HepG2 (cell line): ENCODE results near the gene ANAPC1. TPM values are rescaled to one million over a fixed set of nuclear protein-coding genes. Genes with fewer than 3 reads are reported as not detected.

Source experiments
- AGO1 ChIP-seq: fragments of 200-400 bp; formaldehyde crosslinking; IDR thresholded peaks from 2 replicates; pipeline ENCODE4 v1.6.1; 2017; ENCODE audit warnings: mild to moderate bottlenecking, low read depth, low read length, moderate library complexity; ENCODE audit not compliant: poor library complexity, severe bottlenecking
- DNMT3B ChIP-seq: conservative IDR thresholded peaks from 2 replicates; pipeline ENCODE4 v1.6.1; 2016; ENCODE audit warnings: missing biosample characterization, control low read depth
- GATAD1 ChIP-seq: IDR thresholded peaks from 2 replicates; pipeline ENCODE4 v1.6.1; 2016; ENCODE audit warnings: missing genetic modification reagents, missing compliant biosample characterization
- HOXA5 ChIP-seq: sonication (generic); formaldehyde crosslinking; IDR thresholded peaks from 2 replicates; pipeline ENCODE4 v1.4.0; 2020; ENCODE audit warnings: missing genetic modification reagents
- KLF13 ChIP-seq: sonication (generic); formaldehyde crosslinking; IDR thresholded peaks from 2 replicates; pipeline ENCODE4 v1.4.0; 2020; ENCODE audit warnings: mild to moderate bottlenecking, missing genetic modification reagents
- SMAD9 ChIP-seq: sonication (generic); formaldehyde crosslinking; IDR thresholded peaks from 2 replicates; pipeline ENCODE4 v1.5.1; 2020; ENCODE audit warnings: mild to moderate bottlenecking, missing genetic modification reagents
- ZNF138 ChIP-seq: sonication (generic); formaldehyde crosslinking; IDR thresholded peaks from 2 replicates; pipeline ENCODE4 v1.5.0; 2020; ENCODE audit warnings: mild to moderate bottlenecking, low read depth, missing genetic modification reagents
- ZNF24 ChIP-seq: fragments of 450-650 bp; IDR thresholded peaks from 2 replicates; pipeline ENCODE4 v1.6.1; 2017; ENCODE audit warnings: antibody characterized with exemption, mild to moderate bottlenecking
- ZNF253 ChIP-seq: sonication (generic); formaldehyde crosslinking; IDR thresholded peaks from 2 replicates; pipeline ENCODE4 v1.8.0; 2022; ENCODE audit warnings: mild to moderate bottlenecking, missing genetic modification reagents, borderline replicate concordance
- ZNF34 ChIP-seq: sonication (generic); formaldehyde crosslinking; IDR thresholded peaks from 2 replicates; pipeline ENCODE4 v1.4.0; 2020; ENCODE audit warnings: mild to moderate bottlenecking, missing genetic modification reagents, borderline replicate concordance
- ZNF354B ChIP-seq: sonication (generic); formaldehyde crosslinking; IDR thresholded peaks from 2 replicates; pipeline ENCODE4 v1.8.0; 2022; ENCODE audit warnings: mild to moderate bottlenecking, missing genetic modification reagents
- ZNF768 ChIP-seq: sonication (generic); formaldehyde crosslinking; IDR thresholded peaks from 2 replicates; pipeline ENCODE4 v1.4.0; 2020; ENCODE audit warnings: missing genetic modification reagents
- ZNF879 ChIP-seq: sonication (generic); formaldehyde crosslinking; IDR thresholded peaks from 2 replicates; pipeline ENCODE4 v1.8.1; 2023; ENCODE audit warnings: missing genetic modification reagents
- polyA plus RNA-seq, 8 experiments: library from polyadenylated mRNA; depleted of rRNA in 3 of 8; stranded (reverse) in 7 of 8; unstranded in 1 of 8; fragments of >200 nt; fragmentation: Illumina TruSeq in 4 of 8; extraction: Trizol in 4 of 8; gene quantifications; 2 replicates each; pipeline versions ENCODE4 v1.2.1 to v1.2.3, GENCODE V29; 2011 to 2016; ENCODE audit warnings: low read depth in 4 of 8, missing spikeins in 1 of 8, mixed read lengths in 1 of 8; ENCODE audit not compliant: insufficient read depth in 1 of 8
- total RNA-seq, 5 experiments: library from RNA; depleted of rRNA; stranded (reverse); fragments of >200 nt; fragmentation: Illumina TruSeq; extraction: Trizol; gene quantifications; 2 replicates each; pipeline ENCODE4 v1.2.3, GENCODE V29; 2016; ENCODE audit warnings: low read depth in 1 of 5
- TF ChIP-seq, protein P1 (sequence below): sonication (generic); formaldehyde crosslinking; IDR thresholded peaks from 2 replicates; pipeline ENCODE4 v1.5.0; 2020; ENCODE audit warnings: mild to moderate bottlenecking, missing genetic modification reagents
- TF ChIP-seq, protein P2 (sequence below): sonication (generic); formaldehyde crosslinking; IDR thresholded peaks from 2 replicates; pipeline ENCODE4 v1.8.1; 2023; ENCODE audit warnings: missing genetic modification reagents, inconsistent platforms, borderline replicate concordance
- TF ChIP-seq, protein P3 (sequence below): IDR thresholded peaks from 2 replicates; pipeline ENCODE4 v1.6.1; 2016; ENCODE audit warnings: low read depth
- TF ChIP-seq, protein P4 (sequence below): IDR thresholded peaks from 2 replicates; pipeline ENCODE4 v1.6.1; 2016; ENCODE audit warnings: control low read depth
- TF ChIP-seq, protein P5 (sequence below): sonication (generic); formaldehyde crosslinking; conservative IDR thresholded peaks from 2 replicates; pipeline ENCODE4 v1.4.0; 2020; ENCODE audit warnings: missing genetic modification reagents
- TF ChIP-seq, protein P6 (sequence below): sonication (generic); formaldehyde crosslinking; IDR thresholded peaks from 2 replicates; pipeline ENCODE4 v1.4.0; 2020; ENCODE audit warnings: low read depth, mild to moderate bottlenecking, missing genetic modification reagents

ANAPC1 gene
- total and polyA plus RNA-seq, 2 of the 13 experiments (the other 11 are each of a cell fraction or from before 2014, with no cell fraction given), result 50.0 to 89.7 TPM

DNA sequence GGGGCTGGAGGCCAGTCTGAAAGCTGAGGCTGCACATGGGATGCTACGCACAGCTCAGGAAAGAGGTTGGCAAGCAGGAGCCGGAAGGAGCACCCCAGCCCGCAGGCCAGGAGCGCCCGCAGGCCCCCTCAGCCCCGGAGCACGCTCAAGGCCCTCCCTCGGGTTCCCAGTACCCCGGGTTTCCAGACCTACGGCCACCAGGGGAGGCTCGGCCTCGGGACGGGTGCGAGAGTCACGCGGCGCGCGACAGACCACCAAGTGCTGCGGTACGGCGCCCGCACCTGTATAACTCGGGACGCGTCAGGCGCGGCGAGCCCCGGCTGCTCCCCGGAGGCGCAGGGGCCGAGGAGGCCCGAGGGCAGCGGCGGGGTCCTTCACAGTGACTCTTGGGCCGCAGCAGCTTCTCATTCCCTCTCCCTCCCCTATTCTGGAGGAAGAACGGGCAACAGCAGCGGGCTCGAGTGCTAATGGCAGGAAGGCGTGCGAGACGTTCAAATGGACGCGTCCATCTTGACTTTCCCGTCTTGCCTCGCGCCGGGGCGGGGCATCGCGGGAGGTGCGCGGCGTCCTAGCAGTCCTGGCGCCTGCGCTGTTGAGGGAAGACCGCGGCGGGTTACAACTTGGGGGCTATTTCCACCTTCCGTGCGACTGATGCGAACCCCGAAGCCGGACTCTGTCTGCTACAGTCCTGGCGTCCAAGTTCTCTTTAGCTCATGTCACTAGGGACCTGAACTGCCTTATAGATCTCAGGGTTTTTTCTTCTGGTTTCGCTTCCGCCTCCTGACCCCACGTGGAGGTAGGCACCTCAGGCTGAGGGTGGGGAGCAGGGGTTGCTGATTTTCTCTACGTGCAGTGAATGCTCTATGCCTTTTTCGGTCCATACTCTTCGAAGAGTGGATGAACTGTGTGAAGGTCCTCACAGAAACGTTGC is at the start of gene ANAPC1 (continued):
- peak; percentile 83 for TF ChIP-seq ZNF768
- TF ChIP-seq, protein P1, sequence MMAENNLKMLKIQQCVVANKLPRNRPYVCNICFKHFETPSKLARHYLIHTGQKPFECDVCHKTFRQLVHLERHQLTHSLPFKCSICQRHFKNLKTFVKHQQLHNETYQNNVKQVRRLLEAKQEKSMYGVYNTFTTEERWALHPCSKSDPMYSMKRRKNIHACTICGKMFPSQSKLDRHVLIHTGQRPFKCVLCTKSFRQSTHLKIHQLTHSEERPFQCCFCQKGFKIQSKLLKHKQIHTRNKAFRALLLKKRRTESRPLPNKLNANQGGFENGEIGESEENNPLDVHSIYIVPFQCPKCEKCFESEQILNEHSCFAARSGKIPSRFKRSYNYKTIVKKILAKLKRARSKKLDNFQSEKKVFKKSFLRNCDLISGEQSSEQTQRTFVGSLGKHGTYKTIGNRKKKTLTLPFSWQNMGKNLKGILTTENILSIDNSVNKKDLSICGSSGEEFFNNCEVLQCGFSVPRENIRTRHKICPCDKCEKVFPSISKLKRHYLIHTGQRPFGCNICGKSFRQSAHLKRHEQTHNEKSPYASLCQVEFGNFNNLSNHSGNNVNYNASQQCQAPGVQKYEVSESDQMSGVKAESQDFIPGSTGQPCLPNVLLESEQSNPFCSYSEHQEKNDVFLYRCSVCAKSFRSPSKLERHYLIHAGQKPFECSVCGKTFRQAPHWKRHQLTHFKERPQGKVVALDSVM, result peak; percentile 68; the same call in 1 of the 2 replicates
- TF ChIP-seq, protein P2, sequence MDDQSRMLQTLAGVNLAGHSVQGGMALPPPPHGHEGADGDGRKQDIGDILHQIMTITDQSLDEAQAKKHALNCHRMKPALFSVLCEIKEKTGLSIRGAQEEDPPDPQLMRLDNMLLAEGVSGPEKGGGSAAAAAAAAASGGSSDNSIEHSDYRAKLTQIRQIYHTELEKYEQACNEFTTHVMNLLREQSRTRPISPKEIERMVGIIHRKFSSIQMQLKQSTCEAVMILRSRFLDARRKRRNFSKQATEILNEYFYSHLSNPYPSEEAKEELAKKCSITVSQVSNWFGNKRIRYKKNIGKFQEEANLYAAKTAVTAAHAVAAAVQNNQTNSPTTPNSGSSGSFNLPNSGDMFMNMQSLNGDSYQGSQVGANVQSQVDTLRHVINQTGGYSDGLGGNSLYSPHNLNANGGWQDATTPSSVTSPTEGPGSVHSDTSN (CRISPR knock-in tag), result peak; percentile 66; the same call in 1 of the 2 replicates
- TF ChIP-seq, protein P3, sequence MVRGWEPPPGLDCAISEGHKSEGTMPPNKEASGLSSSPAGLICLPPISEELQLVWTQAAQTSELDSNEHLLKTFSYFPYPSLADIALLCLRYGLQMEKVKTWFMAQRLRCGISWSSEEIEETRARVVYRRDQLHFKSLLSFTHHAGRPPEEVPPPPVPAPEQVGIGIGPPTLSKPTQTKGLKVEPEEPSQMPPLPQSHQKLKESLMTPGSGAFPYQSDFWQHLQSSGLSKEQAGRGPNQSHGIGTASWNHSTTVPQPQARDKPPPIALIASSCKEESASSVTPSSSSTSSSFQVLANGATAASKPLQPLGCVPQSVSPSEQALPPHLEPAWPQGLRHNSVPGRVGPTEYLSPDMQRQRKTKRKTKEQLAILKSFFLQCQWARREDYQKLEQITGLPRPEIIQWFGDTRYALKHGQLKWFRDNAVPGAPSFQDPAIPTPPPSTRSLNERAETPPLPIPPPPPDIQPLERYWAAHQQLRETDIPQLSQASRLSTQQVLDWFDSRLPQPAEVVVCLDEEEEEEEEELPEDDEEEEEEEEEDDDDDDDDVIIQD (CRISPR knock-in tag), result no peak; the same call in 1 of the 2 replicates
- peak; percentile 97 for TF ChIP-seq GATAD1 (CRISPR knock-in tag)
- TF ChIP-seq, protein P4, sequence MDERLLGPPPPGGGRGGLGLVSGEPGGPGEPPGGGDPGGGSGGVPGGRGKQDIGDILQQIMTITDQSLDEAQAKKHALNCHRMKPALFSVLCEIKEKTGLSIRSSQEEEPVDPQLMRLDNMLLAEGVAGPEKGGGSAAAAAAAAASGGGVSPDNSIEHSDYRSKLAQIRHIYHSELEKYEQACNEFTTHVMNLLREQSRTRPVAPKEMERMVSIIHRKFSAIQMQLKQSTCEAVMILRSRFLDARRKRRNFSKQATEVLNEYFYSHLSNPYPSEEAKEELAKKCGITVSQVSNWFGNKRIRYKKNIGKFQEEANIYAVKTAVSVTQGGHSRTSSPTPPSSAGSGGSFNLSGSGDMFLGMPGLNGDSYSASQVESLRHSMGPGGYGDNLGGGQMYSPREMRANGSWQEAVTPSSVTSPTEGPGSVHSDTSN, result no peak; the same call in 1 of the 2 replicates
- TF ChIP-seq, protein P5, sequence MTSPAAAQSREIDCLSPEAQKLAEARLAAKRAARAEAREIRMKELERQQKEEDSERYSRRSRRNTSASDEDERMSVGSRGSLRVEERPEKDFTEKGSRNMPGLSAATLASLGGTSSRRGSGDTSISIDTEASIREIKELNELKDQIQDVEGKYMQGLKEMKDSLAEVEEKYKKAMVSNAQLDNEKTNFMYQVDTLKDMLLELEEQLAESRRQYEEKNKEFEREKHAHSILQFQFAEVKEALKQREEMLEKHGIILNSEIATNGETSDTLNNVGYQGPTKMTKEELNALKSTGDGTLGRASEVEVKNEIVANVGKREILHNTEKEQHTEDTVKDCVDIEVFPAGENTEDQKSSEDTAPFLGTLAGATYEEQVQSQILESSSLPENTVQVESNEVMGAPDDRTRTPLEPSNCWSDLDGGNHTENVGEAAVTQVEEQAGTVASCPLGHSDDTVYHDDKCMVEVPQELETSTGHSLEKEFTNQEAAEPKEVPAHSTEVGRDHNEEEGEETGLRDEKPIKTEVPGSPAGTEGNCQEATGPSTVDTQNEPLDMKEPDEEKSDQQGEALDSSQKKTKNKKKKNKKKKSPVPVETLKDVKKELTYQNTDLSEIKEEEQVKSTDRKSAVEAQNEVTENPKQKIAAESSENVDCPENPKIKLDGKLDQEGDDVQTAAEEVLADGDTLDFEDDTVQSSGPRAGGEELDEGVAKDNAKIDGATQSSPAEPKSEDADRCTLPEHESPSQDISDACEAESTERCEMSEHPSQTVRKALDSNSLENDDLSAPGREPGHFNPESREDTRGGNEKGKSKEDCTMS (CRISPR knock-in tag), result no peak
- TF ChIP-seq ZNF253 (CRISPR knock-in tag), result peak; percentile 23; the same call in 1 of the 2 replicates
- TF ChIP-seq AGO1, result no peak
- no peak for TF ChIP-seq ZNF24
- no peak for TF ChIP-seq KLF13
- TF ChIP-seq ZNF34 (CRISPR knock-in tag), result 0 out of 2 replicates have a peak, but pooled peaks have one; percentile 49
- no peak for TF ChIP-seq SMAD9 (CRISPR knock-in tag)
- TF ChIP-seq ZNF354B, result no peak
- TF ChIP-seq ZNF138 (CRISPR knock-in tag), result peak; percentile 99
- TF ChIP-seq, protein P6, sequence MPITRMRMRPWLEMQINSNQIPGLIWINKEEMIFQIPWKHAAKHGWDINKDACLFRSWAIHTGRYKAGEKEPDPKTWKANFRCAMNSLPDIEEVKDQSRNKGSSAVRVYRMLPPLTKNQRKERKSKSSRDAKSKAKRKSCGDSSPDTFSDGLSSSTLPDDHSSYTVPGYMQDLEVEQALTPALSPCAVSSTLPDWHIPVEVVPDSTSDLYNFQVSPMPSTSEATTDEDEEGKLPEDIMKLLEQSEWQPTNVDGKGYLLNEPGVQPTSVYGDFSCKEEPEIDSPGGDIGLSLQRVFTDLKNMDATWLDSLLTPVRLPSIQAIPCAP (CRISPR knock-in tag), result peak; percentile 69; the same call in 1 of the 2 replicates
- TF ChIP-seq DNMT3B (CRISPR knock-in tag), result peak; percentile 70; the same call in 1 of the 2 replicates
- peak; percentile 91 for TF ChIP-seq HOXA5 (CRISPR knock-in tag)
- TF ChIP-seq ZNF879 (CRISPR knock-in tag), result peak; percentile 91; the same call in 1 of the 2 replicates
